K562 (cell line): ENCODE measurements around the gene SLC22A3. TPM values are rescaled to one million over a fixed set of nuclear protein-coding genes. Genes with fewer than 3 reads are reported as not detected.
A peak's percentile ranks its signal among the peaks of the same experiment; 100 is the strongest.

Source experiments
- ARID3A ChIP-seq: IDR thresholded peaks from 2 replicates; pipeline ENCODE4 v1.6.1; 2012; ENCODE audit warnings: low read depth, low read length, improper control_type of control experiment, borderline replicate concordance
- BHLHE40 ChIP-seq: IDR thresholded peaks from 2 replicates; pipeline ENCODE4 v1.6.1; 2011; ENCODE audit warnings: low read length, improper control_type of control experiment
- DIDO1 ChIP-seq: fragments of 450-650 bp; IDR thresholded peaks from 2 replicates; pipeline ENCODE4 v1.6.1; 2016; ENCODE audit warnings: low read depth, missing biosample characterization, missing genetic modification characterization
- FOXO4 ChIP-seq: fragments of 450-650 bp; formaldehyde crosslinking; IDR thresholded peaks from 2 replicates; pipeline ENCODE4 v1.4.0; 2020; ENCODE audit warnings: mild to moderate bottlenecking, moderate library complexity
- NR2C1 ChIP-seq, 2 experiments: fragments of 450-650 bp; IDR thresholded peaks; 2 replicates each; pipeline ENCODE4 v1.6.1; 2017; ENCODE audit warnings: mild to moderate bottlenecking in 2 of 2, antibody characterized with exemption in 1 of 2, inconsistent platforms in 1 of 2, missing compliant biosample characterization in 1 of 2, missing genetic modification characterization in 1 of 2
- USF2 ChIP-seq: sonication (generic); formaldehyde crosslinking; IDR thresholded peaks from 2 replicates; pipeline ENCODE4 v1.5.0; 2020; ENCODE audit warnings: missing genetic modification reagents
- ZNF512 ChIP-seq: IDR thresholded peaks from 2 replicates; pipeline ENCODE4 v1.6.1; 2016; ENCODE audit warnings: missing genetic modification characterization, missing compliant biosample characterization
- ZNF583 ChIP-seq: fragments of 250-450 bp; sonication (Bioruptor Pico); IDR thresholded peaks from 2 replicates; pipeline ENCODE4 v1.4.0; 2020
- ZNF592 ChIP-seq: fragments of 450-650 bp; IDR thresholded peaks from 2 replicates; pipeline ENCODE4 v1.6.1; 2017; ENCODE audit warnings: antibody characterized with exemption, mild to moderate bottlenecking
- polyA plus RNA-seq, 8 experiments: library from polyadenylated mRNA; depleted of rRNA in 4 of 8; stranded (reverse) in 5 of 8; unstranded in 3 of 8; fragments of >200 nt; fragmentation: Nextera tagmentation in 2 of 8; fragmentation: Illumina TruSeq in 1 of 8; extraction: Ambion mirVana in 2 of 8; extraction: Trizol in 1 of 8; gene quantifications; 2 replicates each; pipeline versions ENCODE4 v1.2.1 to v1.2.3, GENCODE V29; 2011 to 2014; ENCODE audit warnings: inconsistent platforms in 1 of 8, missing spikeins in 1 of 8
- total RNA-seq, 7 experiments: library from RNA; depleted of rRNA in 6 of 7; stranded (reverse); fragments of >200 nt in 6 of 7; fragmentation: Illumina TruSeq in 2 of 7; extraction: Trizol in 2 of 7; gene quantifications; 2 replicates each; pipeline versions ENCODE4 v1.2.1 to v1.2.3, GENCODE V29; 2011 to 2021; ENCODE audit warnings: low replicate concordance in 1 of 7

The SLC22A3 gene
- total and polyA plus RNA-seq, 9 of the 15 experiments (the other 6 are each of a cell fraction or from before 2014, with no cell fraction given) = not detected

- no peak for TF ChIP-seq ARID3A
- TF ChIP-seq DIDO1 (tag) = no peak
- no peak for TF ChIP-seq ZNF583 (CRISPR knock-in tag)
- TF ChIP-seq ZNF512 = no peak
- TF ChIP-seq FOXO4 (CRISPR knock-in tag) = no peak
- no peak for TF ChIP-seq NR2C1 (IDR thresholded peaks at IDR 0.05)
- TF ChIP-seq NR2C1 (tag; IDR thresholded peaks at IDR 0.05) = no peak
- TF ChIP-seq BHLHE40 = no peak
- TF ChIP-seq USF2 (CRISPR knock-in tag) = peak; percentile 70
- no peak for TF ChIP-seq ZNF592
Observed at GRCh38 chr6:160299559-160299958, 48.6 kb upstream of the SLC22A3 start (continued).
